Stimulated activated naive CD4-positive, alpha-beta T cell (primary cell): ENCODE measurements around the gene RTP5.
"Not testable (repeated sequence)": the region's sequence is repeated elsewhere in the genome, so short reads cannot be mapped to it uniquely, and the experiment has no call there.

Experiments
- DNase-seq, 6 experiments: peaks; one replicate each; lab custom pipeline; 2025; lab: John Stamatoyannopoulos, UW

Gene RTP5

DNA sequence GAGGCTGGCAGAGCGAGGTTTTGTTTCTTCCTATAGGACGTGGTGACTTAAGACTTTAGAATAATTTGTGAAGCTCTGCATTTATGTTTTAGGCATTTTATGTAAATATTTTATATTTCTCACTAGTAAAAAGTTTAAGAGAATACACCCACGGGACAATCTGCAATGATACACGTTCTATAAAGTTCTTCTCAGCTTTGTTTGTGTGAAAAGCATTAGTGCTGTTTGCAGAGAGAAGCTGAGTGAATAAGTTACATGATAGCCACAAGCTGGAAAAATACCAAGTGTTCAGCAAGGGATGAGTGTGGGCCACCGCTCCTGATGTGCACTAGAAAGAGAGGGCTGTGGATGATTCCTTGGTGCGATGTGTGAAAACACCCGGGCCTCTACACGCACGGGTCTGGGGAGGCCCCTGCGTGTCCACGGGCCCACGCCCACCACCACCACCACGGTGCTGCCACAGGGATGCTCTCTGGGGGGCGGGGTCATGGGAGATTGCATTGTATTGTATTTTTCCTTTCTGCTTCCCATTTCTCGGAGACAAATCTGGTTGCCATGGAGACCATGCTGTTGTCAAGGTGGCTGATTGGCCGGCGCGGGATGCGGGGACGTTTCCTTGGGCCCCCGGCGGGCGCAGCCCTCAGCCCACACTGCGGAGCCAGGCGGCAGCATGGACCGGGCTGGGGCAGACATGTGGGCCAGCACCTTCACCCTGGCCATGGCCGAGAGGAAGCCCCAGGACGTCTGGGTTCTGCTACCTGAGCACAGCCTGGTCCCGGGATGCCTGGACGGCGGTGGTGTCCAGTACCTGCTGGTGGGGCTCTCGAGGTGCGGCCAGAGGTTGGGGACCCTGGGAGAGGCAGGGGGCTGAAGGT lies at the start of gene RTP5:
Gene RTP5, plus strand, starts transcription at position 643 of the 875 bp plus-strand sequence. Its CDS starts 28 bp downstream, at position 671.
- no peak for DNase-seq

DNA sequence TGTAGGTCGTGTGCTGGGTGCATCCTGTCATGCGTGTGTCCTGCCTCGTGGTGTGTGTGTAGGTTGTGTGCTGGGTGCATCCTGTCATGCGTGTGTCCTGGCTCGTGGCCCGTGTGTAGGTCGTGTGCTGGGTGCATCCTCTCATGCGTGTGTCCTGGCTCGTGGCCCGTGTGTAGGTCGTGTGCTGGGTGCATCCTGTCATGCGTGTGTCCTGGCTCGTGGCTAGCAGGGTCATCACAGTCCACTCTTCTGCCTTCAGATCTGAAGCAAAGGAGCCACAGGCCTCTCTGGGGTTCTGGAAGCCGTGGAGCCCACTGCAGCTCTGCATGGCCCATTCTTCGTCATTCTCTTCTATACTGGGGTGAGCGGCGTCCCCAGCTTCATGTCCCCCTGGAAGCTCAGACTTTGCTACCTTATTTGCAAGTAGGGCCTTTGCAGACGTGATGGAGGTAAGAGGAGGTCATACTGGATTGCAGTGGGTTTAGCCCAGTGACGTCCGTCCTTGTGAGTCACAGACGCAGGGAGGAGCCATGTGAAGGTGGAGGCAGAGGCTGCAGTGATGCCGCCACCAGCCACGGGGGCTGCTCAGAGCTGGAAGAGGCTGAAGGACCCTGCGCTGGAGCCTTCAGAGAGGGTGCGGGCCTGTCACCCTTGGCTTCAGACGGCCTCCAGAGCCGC lies 49.4 kb upstream of the RTP5 start:
- not testable (repeated sequence) for DNase-seq

DNA sequence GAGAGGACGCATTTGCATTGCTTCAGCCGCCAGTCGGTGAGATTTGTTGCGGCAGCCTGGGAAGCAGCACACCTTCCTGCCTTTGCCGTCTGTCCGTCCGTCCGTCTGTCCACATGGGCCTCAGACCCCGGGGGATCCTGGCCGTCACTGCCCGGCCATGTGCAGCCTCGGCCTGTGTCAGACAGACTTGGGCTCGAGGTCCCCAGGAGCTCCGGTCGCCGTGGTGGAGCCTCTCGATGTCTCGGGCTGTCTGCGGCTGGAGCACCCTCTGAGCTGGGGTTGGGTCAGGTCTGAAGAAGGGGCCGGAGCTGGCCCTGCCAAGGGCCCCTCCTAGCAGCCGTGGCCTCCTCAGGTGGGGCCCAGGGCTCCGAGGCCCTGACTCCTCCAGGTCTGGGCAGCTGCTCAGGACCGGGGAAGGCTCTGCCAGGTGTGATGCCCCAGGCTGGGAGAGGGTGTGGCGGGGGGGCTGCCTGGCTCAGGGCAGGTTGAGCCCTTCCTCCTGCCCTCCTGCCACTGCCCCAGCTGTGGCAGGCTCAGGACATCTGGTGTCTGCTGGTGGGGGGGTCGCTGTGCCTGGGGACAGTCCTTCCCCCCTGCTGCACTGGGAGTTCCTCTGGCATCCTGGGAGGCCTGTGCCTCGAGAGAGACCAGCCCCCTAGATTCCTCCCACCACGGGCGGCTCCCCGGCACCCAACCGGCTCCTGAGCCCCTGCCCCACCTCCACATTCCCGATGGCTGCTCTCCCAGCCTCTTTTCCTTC lies 48.7 kb upstream of the RTP5 start:
- no peak for DNase-seq

DNA sequence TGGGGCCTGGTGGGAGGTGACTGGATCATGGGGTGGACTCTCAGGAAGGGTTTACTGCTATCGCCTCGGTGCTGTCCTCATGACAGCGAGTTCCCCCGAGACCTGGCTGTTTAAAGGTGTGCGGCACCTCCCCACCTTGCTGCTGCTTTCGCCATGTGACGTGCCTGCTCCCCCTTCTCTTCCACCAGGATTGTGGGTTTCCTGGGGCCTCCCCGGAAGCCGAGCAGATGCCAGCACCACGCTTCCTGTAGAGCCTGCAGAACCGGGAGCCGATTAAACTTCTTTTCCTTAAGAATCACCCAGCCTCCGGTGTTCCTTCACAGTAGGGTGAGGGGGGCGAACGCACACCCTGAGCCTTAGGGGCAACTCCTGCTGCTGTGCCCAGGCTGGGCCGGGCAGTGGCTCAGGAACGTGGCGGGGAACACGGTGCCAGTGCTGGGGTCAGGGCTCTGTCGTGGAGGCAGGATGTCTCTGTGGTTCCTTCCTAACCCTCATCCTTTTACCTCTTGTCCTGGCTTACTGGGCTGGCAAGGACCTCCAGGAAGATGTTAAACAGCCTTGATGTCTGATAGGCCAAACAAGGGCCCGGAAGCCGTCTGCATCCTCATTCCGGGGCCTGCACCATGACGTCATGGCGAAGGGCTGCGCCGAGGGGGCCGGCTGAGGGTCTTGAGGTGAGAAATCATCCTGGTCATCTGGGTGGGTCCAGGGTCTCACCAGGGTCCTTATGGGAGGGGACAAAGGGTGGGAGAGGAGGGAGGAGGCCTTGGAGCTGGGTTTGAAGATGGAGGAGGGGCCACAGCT lies 47.9 kb upstream of the RTP5 start:
- DNase-seq, result no peak

DNA sequence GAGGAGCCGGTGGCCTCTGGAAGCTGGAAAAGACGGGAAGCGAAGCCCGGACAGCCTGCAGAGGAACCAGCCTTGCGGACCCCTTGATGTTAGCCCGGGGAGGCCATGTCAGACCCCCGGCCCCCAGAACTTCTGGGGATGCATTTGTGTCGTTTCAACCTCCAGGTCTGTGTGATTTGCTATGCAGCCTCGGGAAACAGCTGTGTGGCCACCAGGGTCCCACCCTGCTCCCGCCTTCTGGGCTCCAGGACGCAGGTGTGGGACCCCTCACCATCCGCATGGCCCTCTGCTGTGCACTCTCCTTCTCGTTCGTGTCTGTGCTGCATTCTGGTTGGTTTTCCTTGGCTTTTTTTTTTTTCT lies 47.3 kb upstream of the RTP5 start:
- DNase-seq, result no peak

DNA sequence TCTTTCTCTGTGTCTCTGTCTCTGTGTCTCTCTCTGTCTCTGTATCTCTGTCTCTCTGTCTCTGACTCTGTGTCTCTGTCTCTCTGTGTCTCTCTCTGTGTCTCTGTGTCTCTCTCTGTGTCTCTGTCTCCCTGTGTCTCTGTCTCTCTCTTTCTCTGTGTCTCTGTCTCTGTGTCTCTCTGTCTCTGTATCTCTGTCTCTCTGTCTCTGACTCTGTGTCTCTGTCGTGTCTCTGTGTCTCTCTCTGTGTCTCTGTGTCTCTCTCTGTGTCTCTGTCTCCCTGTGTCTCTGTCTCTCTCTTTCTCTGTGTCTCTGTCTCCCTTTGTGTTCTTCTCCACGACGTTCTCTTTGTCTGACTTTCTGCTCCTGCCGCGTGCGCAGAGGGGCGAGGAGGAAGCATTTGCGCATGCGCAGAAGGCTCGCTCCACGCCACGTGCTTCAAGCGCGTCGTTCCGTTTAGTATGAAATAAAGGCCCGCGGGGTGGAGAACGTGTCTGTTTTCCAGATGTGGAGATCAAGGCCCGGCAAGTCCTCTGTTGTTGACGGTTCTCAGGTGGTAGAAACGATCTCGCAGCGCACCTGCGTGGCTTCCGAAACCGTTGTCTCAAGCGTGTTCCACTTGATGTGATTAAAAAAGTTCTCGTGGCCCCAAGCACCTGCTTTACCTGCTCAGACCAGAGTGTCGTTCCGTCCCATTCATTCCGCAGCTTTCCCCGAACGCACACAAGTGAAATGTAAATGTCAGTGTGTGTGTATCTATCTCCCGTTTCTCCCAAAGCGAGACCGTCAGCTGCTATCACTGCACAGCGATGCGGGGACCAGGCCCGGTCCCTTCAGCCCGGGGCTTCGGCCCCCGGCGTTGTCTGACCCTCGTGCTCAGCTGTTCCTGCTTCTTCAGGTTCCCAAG lies 45.7 kb upstream of the RTP5 start:
- not testable (repeated sequence) for DNase-seq

DNA sequence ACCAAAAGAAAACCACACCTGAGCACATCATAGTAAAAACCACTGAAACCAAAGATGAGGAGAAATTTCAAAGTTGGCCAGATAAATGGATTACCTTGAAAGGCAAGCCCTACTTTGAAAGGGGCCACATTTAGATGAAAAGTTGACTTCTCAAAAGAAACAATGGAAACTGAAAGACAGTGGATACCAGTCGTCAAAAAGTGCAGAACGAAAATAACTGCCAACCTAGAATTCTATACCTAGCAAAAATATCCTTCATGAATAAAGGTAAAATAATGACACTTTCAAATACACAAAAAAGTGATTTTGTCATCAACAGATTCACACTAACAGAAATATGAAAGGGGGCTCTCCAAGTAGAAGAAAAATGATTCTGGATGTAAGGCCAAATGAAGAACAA lies 42.1 kb upstream of the RTP5 start:
- DNase-seq, result no peak

DNA sequence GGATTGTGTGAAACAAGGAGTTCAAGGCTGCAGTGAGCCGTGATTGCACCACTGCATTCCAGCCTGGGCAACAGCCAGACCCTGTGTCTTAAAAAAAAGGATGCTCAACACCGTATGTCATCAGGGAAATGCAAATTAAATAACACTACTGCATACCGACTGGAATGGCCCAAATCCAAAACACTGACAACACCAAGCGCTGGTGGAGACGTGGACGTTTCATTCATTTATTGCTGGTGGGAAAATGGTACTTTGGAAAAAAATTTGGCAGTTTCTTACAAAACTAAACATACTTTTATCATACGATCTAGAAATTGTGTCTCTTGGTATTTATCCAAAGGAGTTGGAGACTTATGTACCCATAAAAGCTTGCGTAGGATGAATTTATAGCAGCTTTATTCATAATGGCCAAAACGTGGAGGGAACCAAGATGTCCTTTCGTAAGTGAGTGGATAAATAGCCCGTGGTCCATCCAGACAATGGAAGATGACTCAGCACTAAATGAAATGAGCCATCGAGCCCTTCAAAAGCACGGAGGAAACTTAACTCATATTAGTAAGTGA lies 36.3 kb upstream of the RTP5 start:
- no peak for DNase-seq

DNA sequence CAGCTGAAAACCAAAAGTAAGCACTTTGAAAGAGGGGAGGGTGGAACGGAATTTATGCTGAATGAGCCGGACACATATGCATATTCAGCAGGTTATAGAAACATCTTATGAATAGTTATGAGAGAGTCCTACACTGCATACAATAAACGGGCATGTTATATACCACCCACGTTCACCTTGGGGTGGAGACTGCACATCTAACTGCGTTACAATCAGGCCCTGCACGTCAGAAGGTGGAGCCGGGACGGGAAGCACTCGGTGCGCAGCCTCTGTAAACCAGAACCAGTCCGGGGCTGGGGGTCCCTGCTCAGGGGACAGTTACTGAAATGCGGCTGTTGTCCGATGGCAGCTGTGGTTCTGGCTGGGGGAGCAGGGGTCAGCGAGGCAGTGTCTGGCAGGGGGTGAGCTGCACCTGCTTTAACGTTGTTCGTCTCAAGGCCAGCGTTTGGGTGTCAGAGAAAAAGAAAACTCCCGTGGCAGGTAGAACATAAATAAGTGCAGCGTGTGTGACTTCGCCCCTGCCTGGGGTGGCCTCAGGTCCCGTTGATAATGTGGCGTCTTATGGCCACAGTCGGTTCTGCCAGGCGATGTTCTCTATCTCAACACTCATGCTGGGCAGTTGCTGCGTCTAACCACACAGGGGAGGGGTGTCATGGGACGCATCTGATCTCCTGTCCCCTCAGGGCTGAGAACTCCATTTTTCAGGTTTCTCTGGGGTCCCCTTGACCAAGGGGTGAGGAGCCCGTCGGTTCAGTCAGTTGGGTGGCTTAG lies 35.6 kb upstream of the RTP5 start:
- not testable (repeated sequence) for DNase-seq

DNA sequence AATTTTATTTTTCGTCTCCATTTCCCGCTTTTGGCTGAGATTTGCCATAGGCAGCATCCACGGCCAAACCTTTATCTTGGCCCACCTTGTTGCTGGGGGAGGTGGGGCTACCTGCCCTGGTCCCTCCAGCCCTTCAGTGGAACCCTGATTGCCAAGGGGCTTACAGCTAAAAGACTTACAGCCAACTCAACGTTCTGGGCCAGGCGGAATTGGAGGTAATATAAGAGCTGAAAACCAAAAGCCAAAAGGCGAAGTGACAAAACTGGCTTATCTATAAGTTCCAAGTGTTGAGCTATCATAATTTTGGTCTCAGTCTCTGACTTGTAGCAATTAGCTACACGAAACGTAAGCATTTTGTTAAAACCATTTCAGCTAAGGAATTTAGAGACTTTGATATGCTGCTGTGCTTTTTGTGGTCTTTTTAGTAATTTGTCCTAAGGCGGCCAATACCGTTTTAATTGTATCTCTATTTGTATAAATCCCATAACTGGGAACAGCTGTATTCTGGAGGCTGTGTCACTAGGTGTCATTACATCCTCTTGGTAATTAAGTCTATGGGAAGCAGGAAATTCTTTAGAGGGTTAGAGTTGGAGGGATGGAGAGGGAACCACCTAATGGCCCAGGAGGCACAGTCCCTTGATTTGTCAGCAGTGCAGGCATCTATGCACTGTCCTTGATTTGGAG lies 34.9 kb upstream of the RTP5 start:
- DNase-seq, result no peak

DNA sequence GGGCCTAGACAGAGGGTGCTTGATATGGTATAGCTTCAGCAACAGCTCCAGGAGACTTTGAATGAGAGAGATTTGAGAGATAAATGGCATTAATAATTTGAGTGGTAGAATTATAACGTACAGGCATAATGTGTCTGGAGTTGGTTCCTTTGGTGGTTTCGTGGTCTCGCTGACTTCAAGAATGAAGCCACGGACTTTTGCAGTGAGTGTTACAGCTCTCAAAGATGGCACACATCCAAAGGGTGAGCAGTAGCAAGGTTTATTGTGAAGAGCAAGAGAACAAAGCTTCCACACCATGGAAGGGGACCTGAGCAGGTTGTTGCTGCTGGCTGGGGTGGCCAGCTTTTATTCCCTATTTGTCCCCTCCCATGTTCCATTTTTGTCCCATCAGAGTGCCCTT lies 33.9 kb upstream of the RTP5 start:
- DNase-seq, result no peak

DNA sequence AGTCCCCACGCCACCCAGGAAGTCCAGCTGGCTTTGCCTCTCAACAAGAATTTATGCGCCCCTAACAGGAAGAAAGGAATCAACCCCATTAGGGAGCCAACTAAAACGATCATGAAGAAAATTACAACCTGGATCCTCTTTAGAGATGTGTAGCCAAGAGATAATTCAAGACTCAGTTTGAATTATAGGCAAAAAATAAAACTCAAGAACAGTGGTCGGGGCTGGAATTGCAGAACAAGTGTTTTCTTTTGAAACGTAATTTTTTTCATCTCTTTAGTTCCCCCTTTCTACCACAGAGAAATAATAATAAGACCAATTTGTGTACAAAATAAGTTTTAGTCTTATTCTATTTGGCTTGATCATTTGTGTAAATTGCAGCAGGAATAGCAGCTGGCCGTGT lies 33.2 kb upstream of the RTP5 start:
- no peak for DNase-seq

DNA sequence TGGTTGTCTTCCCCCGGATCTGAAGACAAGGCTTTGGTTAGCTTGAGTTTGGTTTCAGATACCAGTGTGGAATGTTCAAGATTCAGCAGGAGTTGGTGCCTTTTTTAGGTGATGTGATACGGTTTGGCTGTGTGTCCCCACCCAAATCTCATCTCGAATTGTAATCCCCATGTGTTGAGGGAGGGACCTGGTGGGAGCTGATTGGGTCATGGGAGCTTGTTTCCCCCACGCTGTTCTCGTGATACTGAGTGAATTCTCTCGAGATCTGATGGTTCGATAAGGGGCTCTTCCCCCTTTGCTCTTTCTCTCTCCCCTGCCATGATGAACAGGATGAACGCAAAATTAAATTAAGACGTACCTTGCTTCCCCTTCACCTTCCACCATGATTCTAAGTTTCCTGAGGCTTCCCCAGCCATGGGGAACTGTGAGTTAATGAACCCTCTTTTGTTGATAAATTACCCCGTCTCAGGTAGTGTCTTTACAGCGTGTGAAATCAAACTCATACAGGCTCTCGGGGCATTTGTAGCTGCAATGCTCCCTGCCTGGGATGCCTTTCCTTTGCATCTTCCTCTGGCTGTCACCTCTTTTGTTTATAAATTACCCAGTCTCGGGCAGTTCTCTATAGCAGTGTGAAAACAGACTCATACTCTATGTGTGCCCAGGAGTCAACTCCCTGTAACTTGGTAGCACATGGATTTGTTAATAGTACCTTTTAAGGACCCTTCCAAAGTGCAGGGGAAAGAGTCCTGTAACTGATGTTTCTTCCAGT lies 32.1 kb upstream of the RTP5 start:
- DNase-seq, result no peak

DNA sequence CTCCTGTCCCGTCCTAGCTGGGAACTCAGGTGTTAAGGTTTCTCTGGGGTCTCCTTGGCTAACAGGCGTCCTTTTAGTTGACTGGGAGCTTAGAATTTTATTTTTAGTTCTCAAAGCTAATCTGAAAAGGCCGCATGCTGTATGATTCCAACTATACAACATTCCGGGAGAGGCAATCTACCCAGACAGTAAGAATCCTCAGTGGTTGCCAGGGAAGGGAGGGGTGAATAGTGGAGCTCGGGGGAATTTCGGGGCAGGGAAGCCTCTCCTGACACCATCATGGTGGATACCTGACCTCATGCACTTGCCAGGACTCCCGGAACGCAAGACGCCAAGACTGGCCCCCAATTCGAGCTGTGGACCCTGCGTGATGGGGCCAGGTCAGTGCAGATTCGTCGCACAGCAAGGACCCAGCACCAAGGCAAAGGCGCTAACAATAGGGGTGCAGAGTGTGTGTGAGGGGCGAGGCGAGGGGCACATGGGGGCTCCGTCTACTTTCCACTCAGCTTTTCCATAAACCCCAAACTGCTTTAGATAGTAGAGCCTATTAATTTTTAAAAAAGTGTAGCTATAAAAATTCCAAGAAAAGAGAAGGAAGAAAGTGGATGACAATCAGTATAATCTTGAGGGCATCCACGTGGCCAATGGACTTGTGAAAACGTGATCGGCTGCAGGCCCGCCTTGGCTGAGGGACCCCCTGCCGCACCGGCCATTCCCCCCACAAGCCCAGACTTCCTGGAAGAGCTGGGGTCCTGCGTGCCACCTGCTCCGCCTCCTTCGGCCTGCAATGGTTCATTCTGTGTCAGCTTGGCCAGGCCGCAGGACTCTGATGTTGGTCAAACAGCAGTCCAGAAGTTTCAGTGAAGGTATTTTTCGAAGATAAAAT lies 28.1 kb upstream of the RTP5 start:
- DNase-seq, result no peak

DNA sequence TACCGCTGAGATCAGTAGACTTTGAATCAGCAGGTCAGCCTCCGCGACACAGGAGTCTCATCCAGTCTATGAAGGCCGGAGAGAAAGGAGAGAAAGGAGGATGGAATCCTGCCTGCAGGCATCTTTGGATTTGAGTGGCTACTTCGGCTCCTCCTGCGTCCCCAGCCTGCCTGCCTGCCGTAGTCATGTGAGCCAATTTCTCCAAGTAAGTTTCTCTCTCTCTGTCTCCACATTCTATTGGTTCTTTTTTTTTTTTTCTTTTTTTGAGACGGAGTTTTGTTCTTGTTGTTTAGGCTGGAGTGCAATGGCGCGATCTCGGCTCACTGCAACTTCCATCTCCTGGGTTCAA lies 27.5 kb upstream of the RTP5 start:
- DNase-seq, result no peak

DNA sequence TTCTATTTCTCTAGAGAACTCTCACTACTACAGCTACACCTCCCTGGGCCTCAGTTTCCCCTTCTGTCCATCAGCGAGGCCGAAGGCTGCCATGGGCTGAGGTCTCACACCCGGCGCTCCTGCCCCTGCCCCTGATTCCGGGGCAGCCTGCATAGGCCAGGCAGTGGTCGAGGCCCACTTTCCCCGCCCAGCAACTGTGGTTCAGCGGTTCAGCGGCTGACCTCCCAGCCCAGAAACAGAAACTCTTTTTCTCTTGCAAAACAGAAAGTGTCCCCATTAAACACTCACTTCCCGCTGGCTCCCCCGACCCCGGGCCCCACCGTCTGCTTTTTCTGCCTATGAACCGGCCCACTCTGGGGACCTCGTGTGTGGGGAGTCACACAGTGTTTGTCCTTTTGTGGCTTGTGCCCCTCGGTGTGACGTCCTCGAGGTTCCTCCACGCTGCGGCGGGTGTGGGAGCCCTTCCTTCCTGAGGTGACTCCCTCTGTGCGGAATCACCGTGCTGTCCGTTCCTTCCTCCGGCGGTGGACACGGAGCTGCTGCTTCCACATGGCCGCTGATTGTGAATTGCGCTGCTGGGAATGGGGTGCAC lies 26.8 kb upstream of the RTP5 start:
- DNase-seq, result peak in 2 of 6 experiments; percentile 8 to 19
